HG02981 (cell line): Measurements from ENCODE around the gene CTBS.
"Not testable (repeated sequence)": the region's sequence is repeated elsewhere in the genome, so short reads cannot be mapped to it uniquely, and the experiment has no call there.

ENCODE experiments used
- ATAC-seq: cut with Tn5 transposase; IDR thresholded peaks from one replicate; pipeline ENCODE4 v1.9.1; 2021; ENCODE audit warnings: mild to moderate bottlenecking, moderate library complexity; ENCODE audit not compliant: unreplicated experiment

CTBS gene

GRCh38 chr1:84573967-84574842, at the start of gene CTBS:
CTBS (minus strand) TSS chr1:84574440; CDS start chr1:84574415, 25 bp downstream.
- ATAC-seq: peak; percentile 79

- no peak for ATAC-seq
Measured at GRCh38 chr1:84621553-84621952, 47.3 kb upstream of the CTBS start.

- peak; percentile 93 for ATAC-seq
Measured at GRCh38 chr1:84620720-84621313, 46.6 kb upstream of the CTBS start.

- ATAC-seq: no peak
Measured at GRCh38 chr1:84619383-84620102, 45.3 kb upstream of the CTBS start.

- ATAC-seq: no peak
Measured at GRCh38 chr1:84617349-84617748, 43.1 kb upstream of the CTBS start.

GRCh38 chr1:84615790-84616189, 41.5 kb upstream of the CTBS start:
- ATAC-seq: no peak

GRCh38 chr1:84613887-84614286, 39.6 kb upstream of the CTBS start:
- ATAC-seq: no peak

- no peak for ATAC-seq
Measured at GRCh38 chr1:84613026-84613425, 38.8 kb upstream of the CTBS start.

- ATAC-seq: no peak
Measured at GRCh38 chr1:84611796-84612195, 37.6 kb upstream of the CTBS start.

GRCh38 chr1:84611091-84611490, 36.9 kb upstream of the CTBS start:
- ATAC-seq: no peak

GRCh38 chr1:84606977-84607376, 32.7 kb upstream of the CTBS start:
- ATAC-seq: no peak

- no peak for ATAC-seq
Measured at GRCh38 chr1:84605157-84605556, 30.9 kb upstream of the CTBS start.

GRCh38 chr1:84603941-84604830, 29.9 kb upstream of the CTBS start:
- no peak for ATAC-seq

- ATAC-seq: no peak
Measured at GRCh38 chr1:84603223-84603622, 29.0 kb upstream of the CTBS start.

GRCh38 chr1:84600796-84601195, 26.6 kb upstream of the CTBS start:
- ATAC-seq: no peak

GRCh38 chr1:84598846-84599741, 24.9 kb upstream of the CTBS start:
- peak; percentile 73 for ATAC-seq

- no peak for ATAC-seq
Measured at GRCh38 chr1:84598418-84598817, 24.2 kb upstream of the CTBS start.

- ATAC-seq: no peak
Measured at GRCh38 chr1:84597011-84597410, 22.8 kb upstream of the CTBS start.

- ATAC-seq: not testable (repeated sequence)
Measured at GRCh38 chr1:84594959-84595358, 20.7 kb upstream of the CTBS start.

GRCh38 chr1:84587099-84587498, 12.9 kb upstream of the CTBS start:
- no peak for ATAC-seq
